Activated CD4-positive, alpha-beta T cell treated with anti-CD3 and anti-CD28 coated beads, Interleukin-10, Interleukin-2, amounts not matched to agents 100 ng/mL and 50 ng/mL, durations not matched to agents 16 hours and 8 hours (primary cell): ENCODE data around the gene LHPP.

Experiments used
- DNase-seq: peaks from one replicate; pipeline ENCODE4 v3.0.0-alpha.2; 2020

The LHPP gene

GRCh38 chr10:124522933-124523871 lies 61.6 kb downstream of the LHPP start:
- DNase-seq: no peak

- no peak for DNase-seq
These were observed 62.3 kb downstream of the LHPP start for GRCh38 chr10:124523901-124524300.

- DNase-seq: no peak
These were observed 63.5 kb downstream of the LHPP start for GRCh38 chr10:124524991-124525653.

GRCh38 chr10:124525751-124526600 lies 64.4 kb downstream of the LHPP start:
- DNase-seq: no peak

- no peak for DNase-seq
These were observed 65.1 kb downstream of the LHPP start for GRCh38 chr10:124526621-124527267.

GRCh38 chr10:124527874-124528395 lies 66.3 kb downstream of the LHPP start:
- DNase-seq: no peak

- DNase-seq: no peak
These were observed 68.1 kb downstream of the LHPP start for GRCh38 chr10:124529661-124530214.

GRCh38 chr10:124530215-124530665 lies 68.6 kb downstream of the LHPP start:
- peak; percentile 89 for DNase-seq

- no peak for DNase-seq
These were observed 69.2 kb downstream of the LHPP start for GRCh38 chr10:124530816-124531215.

GRCh38 chr10:124532106-124532641 lies 70.6 kb downstream of the LHPP start:
- DNase-seq: no peak

- DNase-seq: no peak
These were observed 71.2 kb downstream of the LHPP start for GRCh38 chr10:124532788-124533187.

- DNase-seq: no peak
These were observed 71.6 kb downstream of the LHPP start for GRCh38 chr10:124533266-124533665.

- DNase-seq: no peak
These were observed 72.7 kb downstream of the LHPP start for GRCh38 chr10:124534231-124534798.

- DNase-seq: no peak
These were observed 73.4 kb downstream of the LHPP start for GRCh38 chr10:124534826-124535601.

- DNase-seq: no peak
These were observed 74.3 kb downstream of the LHPP start for GRCh38 chr10:124535731-124536495.

GRCh38 chr10:124536496-124537050 lies 75.0 kb downstream of the LHPP start:
- no peak for DNase-seq

- no peak for DNase-seq
These were observed 75.6 kb downstream of the LHPP start for GRCh38 chr10:124537166-124537725.

GRCh38 chr10:124537891-124538290 lies 76.3 kb downstream of the LHPP start:
- no peak for DNase-seq

GRCh38 chr10:124538706-124539105 lies 77.1 kb downstream of the LHPP start:
- no peak for DNase-seq
